ENCODE measurements around the gene SERPING1. TPM values are rescaled to one million over a fixed set of nuclear protein-coding genes. Genes with fewer than 3 reads are reported as not detected.

Gene SERPING1
- total RNA-seq, 1 experiment from 2014 or later, result not detected

GRCh38 chr11:57641011-57641807 is 43.7 kb downstream of the SERPING1 start:
- peaks cover 5% of the 10 kb centered on the region for H3K4me1 Mint-ChIP-seq (ENCODE audit: insufficient read depth, unreplicated experiment)
- H3K27me3 Mint-ChIP-seq (ENCODE audit: insufficient read depth, unreplicated experiment), result peaks cover 3% of the 10 kb centered on the region
- no TSS peak for BruUV-seq (replicated peaks)
- H3K4me3 Mint-ChIP-seq (ENCODE audit: unreplicated experiment), result no peak overlapping the region
- ChIA-PET CTCF (interaction anchor here (0.5 to 13.5 kb wide), 59 partner anchors 8 to 1473 kb away, joined by 3 to 315 read pairs (median 4); partner anchors contain the start of genes RTN4RL2, UBE2L6 and YPEL4), POLR2A (interaction anchor here (0.7 to 4.2 kb wide), 8 partner anchors 26 to 316 kb away, joined by 3 to 31 read pairs (median 3); partner anchors contain the start of genes TIMM10, TNKS1BP1 and UBE2L6)
- DNase-seq (ENCODE audit: unreplicated experiment), result peak; percentile 63
- no peaks in the 10 kb centered on the region for H3K9me3 Mint-ChIP-seq (ENCODE audit: unreplicated experiment)
- peaks cover 25% of the 10 kb centered on the region for H3K36me3 Mint-ChIP-seq (ENCODE audit: insufficient read depth, unreplicated experiment)
- intact Hi-C loops (cut with micrococcal nuclease), result loop anchor here (1.0 to 5.0 kb wide), 3 partner anchors 73 to 294 kb away; partner anchors contain the start of gene TIMM10
- no peak overlapping the region for H3K27ac Mint-ChIP-seq (ENCODE audit: low read depth, unreplicated experiment)
- TF ChIP-seq CTCF (IDR thresholded peaks at IDR 0.05; ENCODE audit: unreplicated experiment), result peak; percentile 52

GRCh38 chr11:57643802-57644201 is 46.3 kb downstream of the SERPING1 start:
- no TSS peak for BruUV-seq (replicated peaks)
- Mint-ChIP-seq H3K27me3 (ENCODE audit: insufficient read depth, unreplicated experiment) (peaks cover 28% of the 10 kb centered on the region), H3K9me3 (ENCODE audit: unreplicated experiment) (no peaks in the 10 kb centered on the region), H3K36me3 (ENCODE audit: insufficient read depth, unreplicated experiment) (peaks cover 23% of the 10 kb centered on the region), H3K4me1 (ENCODE audit: insufficient read depth, unreplicated experiment) (peaks cover 20% of the 10 kb centered on the region), H3K27ac (ENCODE audit: low read depth, unreplicated experiment) (no peak overlapping the region), H3K4me3 (ENCODE audit: unreplicated experiment) (no peak overlapping the region)
- TF ChIP-seq CTCF (IDR thresholded peaks at IDR 0.05; ENCODE audit: unreplicated experiment), result no peak
- no peak for DNase-seq (ENCODE audit: unreplicated experiment)
- ChIA-PET CTCF (interaction anchor here (0.5 to 13.5 kb wide), 46 partner anchors 8 to 306 kb away, joined by 3 to 315 read pairs (median 5); partner anchors contain the start of genes CLP1, P2RX3, RTN4RL2 and SLC43A1), POLR2A (interaction anchor here (0.7 to 1.9 kb wide), 4 partner anchors 76 to 298 kb away, joined by 3 to 10 read pairs (median 4); no protein-coding TSS in a partner anchor)
- intact Hi-C loops (cut with micrococcal nuclease), result loop anchor here (1.0 to 5.0 kb wide), 2 partner anchors 186 to 297 kb away; no protein-coding TSS in a partner anchor

DNA sequence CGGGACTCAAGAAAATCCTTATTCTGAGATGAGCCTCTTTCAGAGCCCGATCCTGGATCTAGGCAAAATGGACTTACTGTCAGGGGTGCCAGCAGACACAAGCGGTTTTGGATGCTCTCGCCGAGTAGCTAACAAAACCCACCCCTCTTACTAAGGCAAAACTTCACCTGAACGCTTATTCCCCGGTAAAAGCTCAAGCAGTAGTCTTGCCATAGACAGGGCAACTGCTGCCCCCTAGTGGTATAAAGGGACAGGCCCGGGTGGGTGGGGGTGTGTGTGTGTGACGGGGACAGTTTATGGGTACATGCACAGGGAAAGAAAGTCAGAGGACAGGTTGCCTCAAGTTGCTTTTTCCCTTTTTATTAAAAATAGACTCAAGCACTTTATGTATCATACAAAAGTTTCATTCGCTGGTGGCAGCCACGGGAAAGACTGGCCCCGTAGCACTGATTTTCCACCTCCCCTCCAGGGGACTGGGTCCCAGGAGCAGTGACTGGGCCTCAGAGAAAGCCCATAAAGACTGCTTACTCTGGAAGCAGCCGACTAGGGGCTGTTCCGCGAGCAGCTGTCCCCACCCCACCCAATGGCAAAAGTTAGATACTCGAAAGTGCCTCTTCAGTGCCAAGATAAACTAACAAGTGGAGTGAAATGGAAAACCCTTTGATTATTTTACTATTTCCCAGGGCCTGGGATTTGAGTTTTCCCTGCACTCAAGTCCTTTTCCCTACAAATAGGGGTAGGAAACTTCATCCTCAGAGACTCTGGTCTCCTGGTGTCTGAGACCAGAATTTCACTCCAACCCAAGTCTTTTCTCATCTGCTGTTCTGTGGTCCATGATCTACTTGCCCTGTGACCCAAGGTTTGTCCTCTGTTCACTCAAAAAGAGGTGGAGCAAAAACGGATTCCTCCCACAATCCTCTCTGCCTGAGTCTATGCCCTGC is 47.5 kb downstream of the SERPING1 start:
- peak; percentile 83 for DNase-seq (ENCODE audit: unreplicated experiment)
- H3K36me3 Mint-ChIP-seq (ENCODE audit: insufficient read depth, unreplicated experiment), result peaks cover 17% of the 10 kb centered on the region
- no peaks in the 10 kb centered on the region for H3K9me3 Mint-ChIP-seq (ENCODE audit: unreplicated experiment)
- POLR2A ChIA-PET, result interaction anchor here (0.8 to 1.9 kb wide), 6 partner anchors 9 to 299 kb away, joined by 3 to 10 read pairs (median 4); no protein-coding TSS in a partner anchor
- peak; percentile 59 for TF ChIP-seq CTCF (IDR thresholded peaks at IDR 0.05; ENCODE audit: unreplicated experiment)
- CTCF ChIA-PET, result interaction anchor here (0.6 to 13.5 kb wide), 52 partner anchors 8 to 307 kb away, joined by 3 to 315 read pairs (median 4); partner anchors contain the start of genes CLP1, P2RX3, RTN4RL2 and SLC43A1
- no peak overlapping the region for H3K27ac Mint-ChIP-seq (ENCODE audit: low read depth, unreplicated experiment)
- peaks cover 35% of the 10 kb centered on the region for H3K27me3 Mint-ChIP-seq (ENCODE audit: insufficient read depth, unreplicated experiment)
- H3K4me3 Mint-ChIP-seq (ENCODE audit: unreplicated experiment), result no peak overlapping the region
- no TSS peak for BruUV-seq (replicated peaks)
- intact Hi-C loops (cut with micrococcal nuclease), result loop anchor here (1.0 to 5.0 kb wide), 3 partner anchors 187 to 877 kb away; no protein-coding TSS in a partner anchor
- H3K4me1 Mint-ChIP-seq (ENCODE audit: insufficient read depth, unreplicated experiment), result peaks cover 28% of the 10 kb centered on the region
